ENCODE results near the gene ARID1B.

GRCh38 chr6:157083343-157083742 is 306.2 kb downstream of the ARID1B start:
- TF ChIP-seq CTCF (IDR thresholded peaks at IDR 0.05) (no peak), POLR2A (IDR thresholded peaks at IDR 0.05) (no peak)
